NCI-H524 (cell line): ENCODE measurements around the gene MTCH1.

Experiments
- DNase-seq, 2 experiments: peaks; one replicate each; lab custom pipeline; 2025; lab: John Stamatoyannopoulos, UW

The MTCH1 gene

GRCh38 chr6:36926708-36927513 is 59.1 kb downstream of the MTCH1 start:
- DNase-seq: no peak

DNA sequence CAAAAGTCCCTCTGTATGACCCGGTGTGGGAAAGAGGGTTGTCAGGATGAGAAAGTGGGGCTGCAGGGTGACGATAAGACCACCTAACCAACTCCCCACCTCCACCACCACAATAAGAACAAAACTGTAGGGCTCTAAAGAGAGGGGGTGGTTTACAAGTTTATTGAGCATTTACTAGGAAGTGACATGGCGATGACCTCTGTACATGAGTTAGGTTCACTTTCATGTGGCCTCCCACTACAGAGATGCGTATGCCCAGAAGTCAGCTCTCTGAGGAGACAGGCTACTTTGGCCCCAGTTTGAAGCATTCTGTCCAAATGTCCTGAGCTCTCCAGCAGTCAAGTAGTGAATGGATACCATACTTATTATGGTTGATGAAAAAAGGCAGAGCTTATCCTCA is 60.2 kb downstream of the MTCH1 start:
- no peak for DNase-seq

GRCh38 chr6:36924778-36925374 is 61.1 kb downstream of the MTCH1 start:
- no peak for DNase-seq

GRCh38 chr6:36924131-36924530 is 61.9 kb downstream of the MTCH1 start:
- no peak for DNase-seq

DNA sequence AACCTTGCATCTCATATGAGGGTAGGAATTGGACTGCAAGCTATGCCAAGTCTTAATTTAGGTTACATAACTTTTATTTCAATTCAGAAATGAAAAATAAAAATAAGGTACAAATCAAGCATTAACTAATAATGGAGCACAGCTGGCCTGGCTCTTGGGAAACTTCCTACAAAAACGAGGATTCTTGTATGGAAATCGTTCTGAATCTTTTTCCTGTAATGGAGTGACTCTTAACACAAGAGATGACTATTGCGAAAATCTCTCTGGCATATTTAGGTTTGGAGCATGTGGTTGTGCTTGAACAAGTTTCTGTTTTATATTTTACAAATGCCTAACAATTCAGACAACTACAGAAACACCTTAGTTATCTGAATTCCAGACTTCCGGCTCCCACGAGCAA is 65.5 kb downstream of the MTCH1 start:
- DNase-seq: no peak

DNA sequence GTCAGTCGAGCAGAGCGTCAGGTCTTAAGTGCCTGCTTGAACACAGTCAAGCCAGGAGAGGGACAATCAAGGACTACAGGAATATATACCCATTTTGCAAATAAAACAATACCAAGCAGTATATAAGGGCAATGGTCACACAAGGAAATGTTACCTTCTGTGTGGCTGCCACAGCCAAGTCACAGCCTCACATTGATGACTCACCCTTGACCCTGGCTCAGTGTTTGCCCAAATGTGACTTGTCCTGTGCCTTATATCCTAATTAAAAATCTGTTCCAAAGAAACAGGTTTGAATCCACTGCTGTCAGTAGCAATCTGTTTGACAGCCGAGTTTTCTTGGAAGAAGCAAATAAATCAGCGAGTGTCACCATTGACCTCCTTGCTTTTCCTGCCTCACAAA is 65.9 kb downstream of the MTCH1 start:
- DNase-seq: no peak
